GM23248 (cell line): ENCODE measurements around the gene SYT1.

Experiments
- EZH2 ChIP-seq: fragments of 200-600 bp; sonication (generic); IDR thresholded peaks from 2 replicates; pipeline ENCODE4 v1.6.1; 2018; ENCODE audit warnings: antibody characterized with exemption, mild to moderate bottlenecking; ENCODE audit not compliant: insufficient read depth, poor library complexity, severe bottlenecking
- EZH2phosphoT487 ChIP-seq: fragments of 200-600 bp; sonication (generic); IDR thresholded peaks from 2 replicates; pipeline ENCODE4 v1.6.1; 2018; ENCODE audit warnings: antibody characterized with exemption, moderate library complexity, mild to moderate bottlenecking, low read depth; ENCODE audit not compliant: insufficient read depth

- TF ChIP-seq EZH2 (no peak), EZH2phosphoT487 (no peak)
Measured at GRCh38 chr12:79174626-79175025, 310.1 kb downstream of the SYT1 start.
